Neural progenitor cell (in vitro differentiated cells): ENCODE results near the gene ZNF426.
"Not testable (repeated sequence)": the region's sequence is repeated elsewhere in the genome, so short reads cannot be mapped to it uniquely, and the experiment has no call there.

Source experiments
- CTCF ChIP-seq: fragments of 200-600 bp; sonication (generic); IDR thresholded peaks from 2 replicates; pipeline ENCODE4 v1.5.1; 2017; ENCODE audit warnings: antibody characterized with exemption, mild to moderate bottlenecking
- EZH2phosphoT487 ChIP-seq: fragments of 200-600 bp; sonication (generic); IDR thresholded peaks from 2 replicates; pipeline ENCODE4 v1.6.1; 2017; ENCODE audit warnings: antibody characterized with exemption

DNA sequence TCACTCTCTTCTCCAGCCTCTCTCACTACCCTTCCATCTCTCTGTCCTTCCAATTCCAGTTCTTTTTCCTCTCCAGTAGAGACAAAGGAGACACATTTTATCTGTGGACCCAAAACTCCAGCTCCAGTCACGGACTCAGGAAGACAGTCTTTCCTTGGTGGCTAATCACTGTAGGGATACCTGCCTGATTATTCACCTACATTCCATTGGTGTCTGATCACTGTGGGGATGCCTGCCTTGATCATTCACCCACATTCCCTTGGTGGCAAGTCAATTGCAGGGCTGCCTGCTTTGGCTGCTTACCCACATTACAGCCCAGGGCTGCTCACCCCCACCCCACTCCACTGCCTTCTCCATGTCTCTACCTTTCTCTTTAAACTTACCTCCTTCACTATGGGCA is 1.5 kb upstream of the ZNF426 start:
- TF ChIP-seq CTCF, EZH2phosphoT487: not testable (repeated sequence)
